Inflammatory macrophage (primary cell): Measurements from ENCODE around the gene LIF.
A peak's percentile ranks its signal among the peaks of the same experiment; 100 is the strongest.

Experiments
- DNase-seq, 2 donors: peaks; one replicate each; pipeline ENCODE4 v3.0.0-alpha.2; 2020 to 2022
- total RNA-seq, 18 experiments: gene quantifications; one replicate each; lab custom pipeline; 2026; ENCODE audit warnings: mixed read lengths in 6 of 18, inconsistent platforms in 2 of 18; lab: John Stamatoyannopoulos, UW

LIF gene
- 0.91 to 89.2 (median 6.7) reads per million in 18 experiments for total RNA-seq

DNA sequence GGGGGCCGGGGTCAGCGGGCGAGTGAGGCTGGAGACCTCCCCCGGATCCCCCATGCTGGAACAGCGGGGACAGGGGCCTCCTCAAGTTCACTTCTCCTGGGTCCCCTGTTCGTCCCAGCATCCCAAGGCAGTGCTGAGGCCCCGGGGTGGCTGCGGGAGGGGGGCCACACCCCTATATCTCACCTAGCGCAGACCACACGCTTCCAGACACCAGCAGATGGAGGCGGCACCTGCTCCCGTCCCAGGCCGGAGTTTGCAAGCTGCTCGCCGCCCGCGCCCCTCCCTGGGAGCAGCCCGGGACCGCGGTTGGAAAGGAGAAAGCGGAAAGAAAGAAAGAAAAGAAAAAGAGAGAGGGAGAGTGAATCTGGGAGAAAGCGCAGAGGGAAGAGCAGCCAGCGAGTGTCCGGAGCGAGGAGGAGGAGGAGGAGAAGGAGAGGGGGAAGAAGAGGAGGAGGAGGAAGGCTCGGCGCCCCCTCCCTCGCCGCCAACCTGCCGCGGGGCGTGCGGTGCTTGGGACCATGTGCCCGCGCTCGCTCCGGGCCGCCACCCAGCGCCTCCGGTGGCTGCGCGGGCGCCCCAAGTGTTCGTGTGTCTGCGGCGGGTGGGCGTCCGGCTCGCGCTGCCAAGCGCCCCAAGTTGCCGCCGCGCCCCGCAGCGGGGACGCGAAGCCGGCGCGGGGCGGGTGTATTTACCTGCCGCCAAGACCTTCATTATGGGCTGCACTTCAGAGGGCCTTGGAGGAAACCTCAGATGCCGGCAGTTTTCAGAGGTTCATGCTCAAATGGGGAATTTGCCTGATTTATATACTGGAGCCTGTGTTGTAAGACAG lies at the start of gene LIF:
Gene LIF (minus strand): TSS at position 775 of the 829 bp plus-strand sequence. CDS start 64 bp downstream, at position 711.
- DNase-seq, result peak; percentile 26 to 51

DNA sequence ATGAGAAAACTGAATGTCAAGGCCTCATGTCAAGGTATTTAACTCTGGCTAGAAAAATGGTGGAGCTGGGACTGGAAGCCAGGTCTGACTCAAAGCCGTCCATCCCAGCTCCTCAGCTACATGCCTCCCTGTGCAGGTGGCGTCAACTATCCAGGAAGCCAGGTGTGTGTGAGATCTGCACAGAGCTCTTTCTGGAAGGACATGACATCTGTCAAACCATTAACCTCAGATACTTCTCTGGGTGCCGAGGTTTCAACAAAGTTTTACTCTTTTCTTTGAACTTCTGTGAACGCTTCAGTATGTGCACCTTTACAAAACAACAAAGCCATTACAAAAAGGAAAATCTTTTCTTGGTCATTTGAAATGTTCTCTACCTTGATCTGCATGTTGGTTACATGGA lies 49.8 kb upstream of the LIF start:
- no peak for DNase-seq

- no peak for DNase-seq
Measured at GRCh38 chr22:30295576-30295975, 49.0 kb upstream of the LIF start.

DNA sequence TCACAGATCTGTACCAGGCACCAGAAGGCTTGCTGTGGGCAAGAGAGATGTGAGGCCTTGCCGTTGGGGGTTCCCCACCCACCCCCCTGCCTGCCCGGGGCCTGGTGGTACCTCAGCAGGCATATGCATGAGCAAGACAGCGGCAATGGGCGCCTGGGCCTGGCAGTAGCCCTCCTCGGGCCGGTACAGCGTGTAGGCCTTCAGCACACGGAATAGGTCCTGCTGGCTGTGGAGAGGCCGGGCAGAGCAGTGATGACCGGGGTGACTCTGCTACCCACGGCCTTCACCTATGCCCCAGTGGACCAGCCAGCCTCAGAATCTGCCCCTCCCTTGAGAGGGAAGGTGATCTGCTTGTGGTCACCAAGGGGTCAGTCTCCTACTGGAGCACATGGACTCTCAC lies 48.3 kb upstream of the LIF start:
- no peak for DNase-seq

- no peak for DNase-seq
Measured at GRCh38 chr22:30294066-30294465, 47.5 kb upstream of the LIF start.

DNA sequence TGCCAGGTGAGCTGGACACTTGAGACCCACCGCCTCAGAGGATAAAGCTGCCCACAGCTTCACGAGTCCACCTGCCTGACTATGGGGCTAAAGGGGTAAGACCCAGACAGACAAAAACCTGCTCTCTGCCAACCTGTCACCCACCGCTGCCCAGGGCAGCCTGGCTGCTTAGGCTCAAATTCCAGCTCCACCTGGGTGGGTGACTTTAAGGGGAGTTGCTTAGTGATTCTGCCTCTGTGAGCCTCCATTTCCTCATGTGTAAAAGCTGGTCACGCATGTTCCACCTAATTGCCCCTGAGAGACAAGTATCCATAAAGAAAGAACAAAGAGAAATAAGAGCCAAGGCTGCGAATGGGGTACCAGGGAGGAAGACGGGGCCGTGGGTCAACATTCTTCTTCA lies 46.5 kb upstream of the LIF start:
- DNase-seq, result no peak

DNA sequence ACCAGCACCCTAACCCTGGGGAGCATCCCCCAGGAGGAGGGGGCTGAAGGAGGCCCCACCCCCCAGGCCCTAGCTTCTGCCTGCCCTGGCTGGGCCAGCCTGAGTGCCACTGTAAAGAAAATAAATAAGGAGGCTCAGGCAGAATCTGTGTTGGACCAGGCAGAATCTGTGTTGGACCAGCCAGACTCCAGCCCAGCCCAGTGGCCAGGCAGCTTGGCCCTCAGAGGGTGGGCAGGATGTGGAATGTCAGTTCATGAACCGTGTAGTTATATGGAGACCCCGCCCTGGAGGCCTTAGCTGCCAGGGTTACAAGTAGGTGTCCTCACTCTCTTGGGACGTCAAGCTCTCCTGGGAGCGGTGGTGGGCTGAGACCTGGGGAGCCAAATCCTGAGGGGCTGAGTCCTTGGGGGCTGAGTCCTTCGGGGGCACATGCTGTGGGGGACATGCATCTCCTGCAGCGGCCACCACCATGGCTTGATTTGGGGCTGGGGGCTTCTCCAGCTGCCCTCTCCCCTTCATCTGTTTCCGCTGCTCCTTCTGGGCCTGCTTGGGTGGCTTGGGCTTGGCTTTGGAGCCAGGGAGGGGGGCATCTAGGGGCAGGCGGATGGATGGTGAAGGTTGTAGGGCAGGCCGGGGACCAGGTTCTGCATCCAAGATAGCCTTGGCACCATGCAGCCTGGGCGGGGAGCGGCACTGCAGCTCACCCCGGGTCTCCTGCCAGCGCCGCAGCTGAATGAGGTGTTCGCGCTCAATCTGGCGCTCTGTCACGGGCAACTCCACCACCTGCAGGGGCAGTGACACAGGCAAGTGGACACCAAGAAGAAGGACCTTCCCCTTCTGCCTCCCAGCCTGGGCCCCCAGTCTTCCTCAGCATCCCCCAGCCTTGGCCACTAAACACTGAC lies 45.8 kb upstream of the LIF start:
- DNase-seq, result no peak

- no peak for DNase-seq
Measured at GRCh38 chr22:30291058-30291892, 44.7 kb upstream of the LIF start.

DNA sequence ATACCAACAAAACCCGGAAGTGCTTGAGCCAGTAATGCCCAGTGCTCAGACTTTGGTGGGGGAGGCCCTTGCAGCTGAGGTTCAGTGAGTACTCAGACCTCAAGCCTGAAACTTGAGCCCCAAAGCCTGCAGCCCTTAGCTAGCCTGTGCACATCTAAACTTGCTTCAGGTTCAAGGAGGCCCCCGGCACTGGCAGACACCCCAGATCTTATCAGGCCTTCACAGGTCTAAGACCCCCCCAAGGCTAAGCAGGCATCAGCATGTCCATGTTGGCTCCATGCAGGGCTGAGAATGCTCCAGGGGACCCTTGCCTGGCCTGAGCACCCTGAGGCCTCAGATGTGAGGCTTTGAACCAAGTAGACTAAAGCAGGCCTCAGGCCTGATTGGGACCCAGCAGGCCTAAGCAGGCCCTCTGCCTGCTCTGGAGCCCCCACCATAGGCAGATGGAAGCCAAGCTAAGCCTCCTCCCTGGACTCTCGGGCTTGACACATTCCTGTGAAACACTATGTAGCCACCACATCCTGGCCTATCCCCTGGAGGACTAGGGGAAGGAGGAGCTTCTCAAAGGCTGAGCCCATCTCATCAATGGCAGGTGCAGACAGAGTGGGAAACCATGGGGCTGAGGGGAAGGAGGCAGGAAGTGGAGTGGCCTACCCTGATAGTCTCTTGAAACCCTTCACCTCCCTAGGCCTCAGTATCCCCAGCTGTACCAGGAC lies 43.9 kb upstream of the LIF start:
- no peak for DNase-seq

DNA sequence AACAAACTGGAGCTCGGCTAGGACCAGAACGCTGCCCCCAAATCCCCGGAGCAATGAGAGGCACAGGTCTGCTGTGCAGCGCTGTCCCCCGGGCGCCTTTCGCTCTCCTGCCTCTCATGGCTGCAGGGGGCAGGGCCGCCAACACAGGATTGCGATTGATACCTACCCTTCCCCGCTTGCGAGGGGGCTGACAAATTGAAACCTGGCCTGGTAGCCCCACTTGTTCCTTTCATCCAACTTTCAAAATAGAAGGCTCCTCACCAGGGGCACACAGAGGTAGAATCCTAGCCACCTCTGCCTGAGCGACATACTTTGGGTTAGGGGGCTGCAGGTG lies 43.4 kb upstream of the LIF start:
- DNase-seq, result no peak

GRCh38 chr22:30289141-30289979 lies 42.8 kb upstream of the LIF start, which contains the start of gene CASTOR1:
Gene CASTOR1 (minus strand): TSS chr22:30289505. CDS start chr22:30289497, 8 bp downstream.
- peak; percentile 96 to 97 for DNase-seq

DNA sequence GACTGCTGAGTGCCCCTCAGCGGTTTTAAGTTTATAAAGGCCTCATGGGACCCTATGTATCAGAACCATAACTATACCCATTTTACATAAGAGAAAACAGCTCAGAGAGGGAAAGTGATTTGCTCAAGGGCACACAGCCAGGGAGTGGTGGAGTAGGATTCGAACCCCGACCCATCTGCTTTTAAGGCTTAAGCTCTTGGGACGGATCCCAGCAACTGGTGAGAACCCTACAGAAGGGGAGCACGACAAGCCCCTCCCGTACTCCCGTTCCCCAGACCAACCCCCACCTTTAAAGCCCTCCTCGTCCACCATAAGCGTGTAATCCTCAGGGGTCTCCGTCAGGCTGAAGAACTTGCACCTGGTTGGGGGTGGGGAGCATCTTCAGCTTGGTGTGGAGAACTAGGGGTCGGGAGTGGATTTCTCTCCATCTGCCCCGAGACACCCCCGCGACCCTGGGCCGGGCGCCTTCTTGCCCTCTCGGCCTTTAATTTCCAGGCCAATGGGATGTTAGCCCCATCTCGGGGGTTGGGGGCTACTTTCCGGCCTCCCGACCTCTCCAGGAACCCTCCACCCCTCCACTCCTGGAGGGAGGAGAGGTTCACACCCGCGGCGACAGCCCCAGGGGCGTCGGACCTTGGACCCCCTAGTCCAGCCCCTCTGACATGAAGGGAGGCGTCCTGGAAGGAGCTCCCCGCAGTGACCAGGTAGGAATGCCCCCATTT lies 42.0 kb upstream of the LIF start:
- no peak for DNase-seq

DNA sequence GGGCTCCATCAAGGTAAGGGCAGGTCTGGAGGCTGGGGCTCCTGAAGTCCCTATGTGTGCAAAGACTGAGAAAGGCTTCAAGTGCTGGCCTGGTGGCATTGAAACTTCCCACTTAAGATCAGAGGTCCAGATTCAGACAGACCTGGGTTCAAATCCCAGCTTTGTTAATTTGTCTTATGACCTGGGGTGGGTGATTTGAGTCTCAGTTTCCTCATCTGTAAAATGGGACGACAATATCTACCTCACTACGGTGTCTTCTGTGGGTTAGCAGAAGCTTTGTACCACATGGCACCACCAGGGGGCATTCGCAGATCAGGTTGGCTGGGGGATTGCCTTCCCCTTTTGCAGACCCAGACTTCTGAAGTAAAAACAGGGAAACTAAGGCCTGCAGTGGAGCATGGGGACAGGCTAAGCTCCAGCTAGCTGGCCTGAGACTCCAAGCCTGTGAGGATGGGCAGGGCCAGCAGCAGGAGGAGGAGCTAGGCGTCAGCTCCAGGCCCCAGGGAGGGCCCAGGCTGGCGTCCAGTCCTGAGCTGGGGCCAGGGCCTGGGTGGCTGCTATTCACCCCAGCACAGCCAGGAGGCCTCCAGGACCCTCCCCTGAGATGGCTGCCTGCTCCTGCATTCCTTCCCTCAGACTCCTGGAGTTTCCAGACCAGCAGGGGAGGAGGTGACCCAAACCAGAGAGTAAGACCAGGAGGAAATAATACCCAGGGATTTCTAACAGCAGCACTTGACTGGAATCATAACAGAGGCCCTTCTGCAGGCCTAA lies 41.3 kb upstream of the LIF start:
- DNase-seq, result peak; percentile 84 to 85

DNA sequence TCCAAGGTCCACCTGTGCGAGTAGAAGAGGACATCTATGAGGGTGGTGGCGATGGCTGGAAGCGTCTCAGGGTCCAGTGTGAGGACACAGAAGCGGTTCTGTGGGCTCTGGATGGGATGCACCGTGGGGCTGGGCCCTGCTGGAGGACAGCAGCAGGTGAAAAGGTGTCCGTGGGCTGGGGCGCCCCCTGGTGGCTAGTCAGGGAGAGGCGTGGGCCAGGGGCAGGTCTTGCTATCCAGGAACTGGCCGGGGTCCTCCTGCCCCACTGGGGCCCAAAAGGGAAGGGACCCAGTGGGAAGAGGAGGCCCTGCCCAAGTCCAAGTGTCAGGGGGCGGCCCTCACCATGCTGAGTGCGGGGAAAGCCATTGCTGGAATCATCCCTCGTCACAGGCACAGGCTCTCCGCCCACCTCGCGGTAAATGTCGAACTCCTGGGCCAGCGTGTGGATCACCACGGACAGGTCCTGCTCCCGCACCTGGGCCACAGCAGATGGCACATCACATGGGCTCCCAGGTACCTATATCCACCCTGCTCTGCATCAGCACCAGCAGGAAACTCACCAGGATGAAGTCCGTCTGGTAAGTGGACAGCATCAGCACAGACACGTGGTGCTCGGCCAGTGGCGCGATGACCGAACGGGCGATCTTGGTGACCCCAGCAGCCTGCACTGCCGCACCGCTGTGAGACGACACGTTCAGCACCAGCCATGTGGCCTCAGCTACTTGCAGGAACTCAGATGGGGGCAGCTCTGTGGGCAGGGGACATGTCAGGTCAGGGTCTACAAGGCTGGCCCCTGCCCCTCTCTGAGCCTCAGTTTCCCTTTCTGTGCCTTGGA lies 40.5 kb upstream of the LIF start:
- DNase-seq, result peak; percentile 57 to 64

DNA sequence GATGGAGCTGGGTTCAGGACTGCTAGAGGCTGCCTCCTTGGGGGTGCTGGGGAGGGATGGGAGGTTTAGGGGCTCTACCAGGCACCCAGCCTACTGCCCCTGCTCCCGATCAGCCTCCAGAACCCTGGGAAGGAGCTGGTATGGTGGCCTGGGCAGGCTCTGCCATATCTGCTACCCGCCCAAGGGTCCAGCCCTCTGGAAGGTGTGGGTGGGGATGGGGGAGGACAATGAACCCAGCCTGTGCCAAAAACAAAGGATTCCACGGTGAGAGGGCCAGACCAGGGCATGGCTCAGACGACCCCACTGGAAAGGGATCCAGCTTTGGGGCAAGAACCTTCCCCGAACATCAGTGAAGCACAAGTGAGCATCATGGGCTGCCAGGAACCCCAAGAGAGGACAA lies 39.8 kb upstream of the LIF start:
- DNase-seq, result no peak

- DNase-seq, result no peak
Measured at GRCh38 chr22:30285846-30286200, 39.3 kb upstream of the LIF start.

DNA sequence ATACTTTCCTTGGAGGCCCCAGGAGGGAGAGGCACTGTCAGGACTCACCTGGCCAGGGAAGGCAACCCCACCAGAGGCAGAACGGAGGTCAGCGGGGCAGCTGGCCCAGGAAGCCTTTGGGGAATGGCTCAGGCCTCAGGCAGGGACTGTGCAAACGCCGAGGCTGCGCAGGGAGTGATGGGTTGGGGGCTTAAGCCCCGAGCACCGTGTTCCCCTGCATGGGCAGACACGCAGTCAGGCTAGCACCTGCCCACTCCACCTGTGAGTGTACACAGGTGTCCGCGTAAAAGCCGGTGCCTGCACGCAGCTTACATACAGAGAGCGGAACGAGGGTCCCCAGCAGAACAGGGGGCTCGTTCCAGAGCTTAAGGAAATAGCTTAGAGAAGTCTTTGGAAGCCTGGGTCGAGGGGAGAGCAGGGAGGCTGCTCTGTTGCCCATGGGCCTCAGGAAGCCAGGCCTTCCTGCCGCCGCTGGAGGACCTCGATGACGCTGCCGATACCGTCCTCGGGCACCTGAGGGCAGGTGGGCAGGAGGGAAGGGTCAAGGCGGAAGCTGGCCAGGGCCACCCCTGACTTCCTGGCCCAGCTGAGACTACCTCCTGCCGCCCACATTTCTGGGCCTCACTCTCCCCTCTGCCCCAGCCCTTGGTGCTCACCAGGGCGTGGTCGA lies 38.8 kb upstream of the LIF start:
- no peak for DNase-seq

- DNase-seq, result no peak
Measured at GRCh38 chr22:30284666-30285065, 38.1 kb upstream of the LIF start.
